Fibroblast of lung (primary cell): ENCODE results near the gene CCDC152. TPM values are rescaled to one million over a fixed set of nuclear protein-coding genes. Genes with fewer than 3 reads are reported as not detected.
"Not testable (repeated sequence)": the region's sequence is repeated elsewhere in the genome, so short reads cannot be mapped to it uniquely, and the experiment has no call there.

ENCODE experiments used
- DNase-seq, 2 donors: peaks; one replicate each; pipeline versions ENCODE4 v3.0.0 to v3.0.0-alpha.2; 2010; ENCODE audit warnings: low read depth in 2 of 2
- H2AFZ ChIP-seq: 2 replicates; pipeline ENCODE4 v1.5.1; 2012; ENCODE audit warnings: low read length, control low read depth, inconsistent platforms
- H3K27ac ChIP-seq: 2 replicates; pipeline ENCODE4 v1.5.1; 2011; ENCODE audit warnings: low read length, control low read depth; ENCODE audit not compliant: insufficient read depth
- H3K27me3 ChIP-seq: 2 replicates; pipeline ENCODE4 v1.5.1; 2011; ENCODE audit warnings: mild to moderate bottlenecking, low read length; ENCODE audit not compliant: control insufficient read depth, insufficient read depth
- H3K36me3 ChIP-seq: 2 replicates; pipeline ENCODE4 v1.5.1; 2011; ENCODE audit warnings: low read length; ENCODE audit not compliant: control insufficient read depth, insufficient read depth
- H3K4me1 ChIP-seq: 2 replicates; pipeline ENCODE4 v1.5.1; 2011; ENCODE audit warnings: low read length; ENCODE audit not compliant: control insufficient read depth, insufficient read depth; ENCODE audit errors: extremely low read depth
- H3K4me2 ChIP-seq: 2 replicates; pipeline ENCODE4 v1.5.1; 2011; ENCODE audit warnings: low read length, control low read depth; ENCODE audit not compliant: insufficient read depth; ENCODE audit errors: extremely low read depth
- H3K4me3 ChIP-seq, 4 experiments: fragments of 200-600 bp in 1 of 4; sonication (generic) in 1 of 4; replicated peaks in 1 of 4; 2 replicates each; pipeline ENCODE4 v1.5.1; 2011 to 2016; ENCODE audit warnings: low read length in 4 of 4, low read depth in 3 of 4, mild to moderate bottlenecking in 3 of 4, control low read depth in 2 of 4, inconsistent platforms in 1 of 4, mixed read lengths in 1 of 4; ENCODE audit not compliant: insufficient read depth in 1 of 4; ENCODE audit errors: control extremely low read depth in 1 of 4
- H3K79me2 ChIP-seq: 2 replicates; pipeline ENCODE4 v1.5.1; 2012; ENCODE audit warnings: mild to moderate bottlenecking, low read length, inconsistent platforms; ENCODE audit not compliant: control insufficient read depth, insufficient read depth
- H3K9ac ChIP-seq: 2 replicates; pipeline ENCODE4 v1.5.1; 2011; ENCODE audit warnings: mild to moderate bottlenecking, low read length, control low read depth; ENCODE audit not compliant: insufficient read depth
- H3K9me3 ChIP-seq: 2 replicates; pipeline ENCODE4 v1.5.1; 2012; ENCODE audit warnings: low read depth, low read length; ENCODE audit not compliant: control insufficient read depth, insufficient read depth
- H4K20me1 ChIP-seq: 2 replicates; pipeline ENCODE4 v1.5.1; 2011; ENCODE audit warnings: low read length; ENCODE audit not compliant: control insufficient read depth, insufficient read depth; ENCODE audit errors: extremely low read depth
- CTCF ChIP-seq, 2 donors: IDR thresholded peaks in 1 of 2; conservative IDR thresholded peaks in 1 of 2; 1 replicate in 1 of 2; 2 replicates in 1 of 2; pipeline ENCODE4 v1.5.1; 2011 to 2012; ENCODE audit warnings: low read length in 2 of 2, control low read depth in 1 of 2, inconsistent platforms in 1 of 2, low read depth in 1 of 2, mild to moderate bottlenecking in 1 of 2
- EZH2 ChIP-seq: IDR thresholded peaks from 2 replicates; pipeline ENCODE4 v1.5.1; 2012; ENCODE audit warnings: low read length, control low read depth, mild to moderate bottlenecking; ENCODE audit errors: missing control alignments
- polyA plus RNA-seq, 2 donors: library from polyadenylated mRNA; depleted of rRNA in 1 of 2; stranded (reverse) in 1 of 2; unstranded in 1 of 2; fragments of >200 nt; gene quantifications; 2 replicates each; pipeline ENCODE4 v1.2.1, GENCODE V29; 2011 to 2012; ENCODE audit warnings: missing spikeins in 1 of 2
- total RNA-seq: library from RNA; depleted of rRNA; stranded (reverse); fragments of >200 nt; gene quantifications from 2 replicates; pipeline ENCODE4 v1.2.1, GENCODE V29; 2014

Gene CCDC152
- total and polyA plus RNA-seq, 2 donors (not counting 1 experiment from before 2014, with no cell fraction given): 1.4 to 2.5 TPM

- Histone ChIP-seq H4K20me1 (no peaks in the 10 kb centered on the region), H3K9ac (no peak overlapping the region), H3K4me3 (no peak overlapping the region), H2AFZ (no peak overlapping the region), H3K27ac (no peak overlapping the region), H3K79me2 (no peaks in the 10 kb centered on the region), H3K4me1 (no peaks in the 10 kb centered on the region), H3K4me2 (no peak overlapping the region), H3K36me3 (no peaks in the 10 kb centered on the region), H3K9me3 (no peaks in the 10 kb centered on the region), H3K27me3 (no peaks in the 10 kb centered on the region)
- TF ChIP-seq EZH2 (no peak), CTCF (conservative IDR thresholded peaks at IDR 0.05 in 1 of 2, IDR thresholded peaks at IDR 0.05 in 1 of 2; ENCODE audit: low read depth in 1 of 2, low read length in 2 of 2) (no peak)
- DNase-seq: no peak
These were observed 56.0 kb downstream of the CCDC152 start for GRCh38 chr5:42812620-42813019.

GRCh38 chr5:42813533-42813932 lies 56.9 kb downstream of the CCDC152 start:
- H3K4me3 ChIP-seq: no peak overlapping the region
- no peaks in the 10 kb centered on the region for H3K79me2 ChIP-seq
- no peaks in the 10 kb centered on the region for H3K4me1 ChIP-seq
- H3K36me3 ChIP-seq: no peaks in the 10 kb centered on the region
- H2AFZ ChIP-seq: no peak overlapping the region
- no peak for TF ChIP-seq EZH2
- TF ChIP-seq CTCF (conservative IDR thresholded peaks at IDR 0.05 in 1 of 2, IDR thresholded peaks at IDR 0.05 in 1 of 2; ENCODE audit: low read depth in 1 of 2, low read length in 2 of 2): no peak
- no peak overlapping the region for H3K27ac ChIP-seq
- H3K27me3 ChIP-seq: no peaks in the 10 kb centered on the region
- H3K9ac ChIP-seq: no peak overlapping the region
- H3K4me2 ChIP-seq: no peak overlapping the region
- no peaks in the 10 kb centered on the region for H3K9me3 ChIP-seq
- H4K20me1 ChIP-seq: no peaks in the 10 kb centered on the region
- no peak for DNase-seq

GRCh38 chr5:42816546-42816945 lies 59.9 kb downstream of the CCDC152 start:
- not testable (repeated sequence) for H3K9me3 ChIP-seq, DNase-seq, H3K9ac ChIP-seq, H3K27ac ChIP-seq, H3K36me3 ChIP-seq, H3K4me1 ChIP-seq, H3K79me2 ChIP-seq, H2AFZ ChIP-seq, H3K27me3 ChIP-seq, H4K20me1 ChIP-seq, H3K4me2 ChIP-seq, H3K4me3 ChIP-seq
